ENCODE results near the gene CHRNA4. TPM values are rescaled to one million over a fixed set of nuclear protein-coding genes. Genes with fewer than 3 reads are reported as not detected.

The CHRNA4 gene
- total and polyA plus RNA-seq, 2 of the 13 experiments (the other 11 are each of a cell fraction or from before 2014, with no cell fraction given), result not detected

GRCh38 chr20:63377256-63377941 is 16.2 kb upstream of the CHRNA4 start (continued):
- TF ChIP-seq POLR2G (IDR thresholded peaks at IDR 0.05; ENCODE audit: low read depth, low read length), result no peak
- TF ChIP-seq CSRNP2 (CRISPR knock-in tag; conservative IDR thresholded peaks at IDR 0.05; ENCODE audit: low read depth), result no peak
- no peak for TF ChIP-seq MBD4 (IDR thresholded peaks at IDR 0.05; ENCODE audit: borderline replicate concordance, low read length)
- TF ChIP-seq ZNF678 (CRISPR knock-in tag; IDR thresholded peaks at IDR 0.05), result no peak
- TF ChIP-seq LRRFIP1 (CRISPR knock-in tag; conservative IDR thresholded peaks at IDR 0.05), result no peak
- TF ChIP-seq KLF13 (CRISPR knock-in tag; IDR thresholded peaks at IDR 0.05), result no peak
- TF ChIP-seq ZNF570 (CRISPR knock-in tag; IDR thresholded peaks at IDR 0.05; ENCODE audit: borderline replicate concordance), result no peak
- TF ChIP-seq NFKB2 (CRISPR knock-in tag; IDR thresholded peaks at IDR 0.05; ENCODE audit: borderline replicate concordance), result no peak
- peak; percentile 78; the same call in 1 of the 2 replicates for TF ChIP-seq ZBTB7A (CRISPR knock-in tag; IDR thresholded peaks at IDR 0.05)
- TF ChIP-seq ZSCAN21 (CRISPR knock-in tag; IDR thresholded peaks at IDR 0.05; ENCODE audit: borderline replicate concordance), result peak; percentile 20; the same call in 1 of the 2 replicates
- no peak for TF ChIP-seq MED1 (CRISPR knock-in tag; IDR thresholded peaks at IDR 0.05)
- TF ChIP-seq ZNF879 (CRISPR knock-in tag; IDR thresholded peaks at IDR 0.05), result no peak
- no peak for TF ChIP-seq KDM1A (CRISPR knock-in tag; IDR thresholded peaks at IDR 0.05)
- no peak for TF ChIP-seq TBX2 (CRISPR knock-in tag; IDR thresholded peaks at IDR 0.05; ENCODE audit: borderline replicate concordance)
- TF ChIP-seq HMGXB3 (CRISPR knock-in tag; IDR thresholded peaks at IDR 0.05; ENCODE audit: borderline replicate concordance), result no peak
- no peak for TF ChIP-seq ZNF557 (CRISPR knock-in tag; IDR thresholded peaks at IDR 0.05)
- no peak for TF ChIP-seq MAZ (IDR thresholded peaks at IDR 0.05; ENCODE audit: borderline replicate concordance, low read depth, low read length)
- TF ChIP-seq MAZ (CRISPR knock-in tag; IDR thresholded peaks at IDR 0.05; ENCODE audit: low read depth), result no peak
- peak; percentile 83 for TF ChIP-seq HNF4A (CRISPR knock-in tag; IDR thresholded peaks at IDR 0.05)
- no peak for TF ChIP-seq ZNF672 (CRISPR knock-in tag; IDR thresholded peaks at IDR 0.05)
- TF ChIP-seq ZNF552 (CRISPR knock-in tag; IDR thresholded peaks at IDR 0.05; ENCODE audit: borderline replicate concordance), result no peak
- TF ChIP-seq ZNF17 (CRISPR knock-in tag; IDR thresholded peaks at IDR 0.05), result no peak
- TF ChIP-seq HCFC1 (IDR thresholded peaks at IDR 0.05; ENCODE audit: low read depth, low read length), result no peak
- 0 out of 2 replicates have a peak, but pooled peaks have one; percentile 45 for TF ChIP-seq BORCS8-MEF2B (CRISPR knock-in tag; IDR thresholded peaks at IDR 0.05)
